Neuronal stem cell (in vitro differentiated cells): ENCODE results near the gene GNG13.
"Not testable (repeated sequence)": the region's sequence is repeated elsewhere in the genome, so short reads cannot be mapped to it uniquely, and the experiment has no call there.

Experiments used
- DNase-seq: peaks from one replicate; pipeline ENCODE4 v3.0.0-alpha.2; 2013; ENCODE audit warnings: low spot score
- H2AFZ ChIP-seq: one replicate; pipeline ENCODE4 v1.6.1; 2013; ENCODE audit warnings: mild to moderate bottlenecking, low read length, inconsistent platforms
- H2AK5ac ChIP-seq: 2 replicates; pipeline ENCODE4 v1.6.1; 2013; ENCODE audit warnings: low read depth, mild to moderate bottlenecking, inconsistent platforms, low read length, moderate library complexity, mixed read lengths
- H2BK120ac ChIP-seq: 2 replicates; pipeline ENCODE4 v1.6.1; 2013; ENCODE audit warnings: low read depth, mild to moderate bottlenecking, inconsistent platforms, low read length, moderate library complexity, mixed read lengths
- H2BK12ac ChIP-seq: one replicate; pipeline ENCODE4 v1.6.1; 2013; ENCODE audit warnings: low read length, inconsistent platforms
- H2BK15ac ChIP-seq: 2 replicates; pipeline ENCODE4 v1.6.1; 2013; ENCODE audit warnings: mild to moderate bottlenecking, low read length, inconsistent platforms, mixed read lengths
- H2BK5ac ChIP-seq: one replicate; pipeline ENCODE4 v1.6.1; 2013; ENCODE audit warnings: inconsistent platforms, mild to moderate bottlenecking, low read length, moderate library complexity
- H3K14ac ChIP-seq: one replicate; pipeline ENCODE4 v1.6.1; 2013; ENCODE audit warnings: low read length, inconsistent platforms
- H3K18ac ChIP-seq: 2 replicates; pipeline ENCODE4 v1.6.1; 2013; ENCODE audit warnings: low read length, inconsistent platforms
- H3K23ac ChIP-seq: 2 replicates; pipeline ENCODE4 v1.6.1; 2013; ENCODE audit warnings: low read depth, mild to moderate bottlenecking, mixed read lengths, low read length, inconsistent platforms; ENCODE audit not compliant: poor library complexity
- H3K27ac ChIP-seq: replicated peaks from 3 replicates; pipeline ENCODE4 v1.5.1; 2013; ENCODE audit warnings: low read length, inconsistent platforms
- H3K27me3 ChIP-seq, 3 experiments: 2 replicates each; pipeline ENCODE4 v1.6.1; 2013; ENCODE audit warnings: low read length in 3 of 3, mild to moderate bottlenecking in 2 of 3, inconsistent platforms in 1 of 3, low read depth in 1 of 3, mixed read lengths in 1 of 3, moderate library complexity in 1 of 3; ENCODE audit not compliant: control insufficient read depth in 3 of 3, insufficient read depth in 3 of 3
- H3K36me3 ChIP-seq, 2 donors: replicated peaks in 1 of 2; 2 replicates each; pipeline ENCODE4 v1.6.1; 2013; ENCODE audit warnings: low read length in 2 of 2; ENCODE audit not compliant: control insufficient read depth in 2 of 2, insufficient read depth in 2 of 2
- H3K4ac ChIP-seq: 2 replicates; pipeline ENCODE4 v1.6.1; 2013; ENCODE audit warnings: inconsistent platforms, mild to moderate bottlenecking, low read length, moderate library complexity
- H3K4me1 ChIP-seq, 2 donors: 1 replicate in 1 of 2; 2 replicates in 1 of 2; pipeline ENCODE4 v1.6.1; 2013; ENCODE audit warnings: low read length in 2 of 2, low read depth in 1 of 2; ENCODE audit not compliant: control insufficient read depth in 2 of 2, insufficient read depth in 1 of 2
- H3K4me2 ChIP-seq: one replicate; pipeline ENCODE4 v1.6.1; 2013; ENCODE audit warnings: mild to moderate bottlenecking, low read length, inconsistent platforms; ENCODE audit not compliant: insufficient read depth, poor library complexity, severe bottlenecking
- H3K4me3 ChIP-seq, 2 donors: 2 replicates each; pipeline ENCODE4 v1.5.1; 2013; ENCODE audit warnings: low read length in 2 of 2, mild to moderate bottlenecking in 2 of 2, inconsistent platforms in 1 of 2, moderate library complexity in 1 of 2
- H3K79me1 ChIP-seq: one replicate; pipeline ENCODE4 v1.6.1; 2013; ENCODE audit warnings: low read depth, mild to moderate bottlenecking, inconsistent platforms, low read length, moderate library complexity
- H3K9ac ChIP-seq: one replicate; pipeline ENCODE4 v1.6.1; 2013; ENCODE audit warnings: mild to moderate bottlenecking, low read depth, low read length, inconsistent platforms; ENCODE audit not compliant: poor library complexity
- H3K9me3 ChIP-seq, 2 donors: replicated peaks in 1 of 2; 2 replicates each; pipeline versions ENCODE3 to v1.6.1; 2013; ENCODE audit warnings: low read length in 2 of 2, mild to moderate bottlenecking in 2 of 2, inconsistent platforms in 1 of 2, low read depth in 1 of 2, mixed read lengths in 1 of 2, moderate library complexity in 1 of 2; ENCODE audit not compliant: control insufficient read depth in 2 of 2, insufficient read depth in 1 of 2
- H4K8ac ChIP-seq: one replicate; pipeline ENCODE4 v1.6.1; 2013; ENCODE audit warnings: low read depth, mild to moderate bottlenecking, inconsistent platforms, low read length, moderate library complexity
- H4K91ac ChIP-seq: one replicate; pipeline ENCODE4 v1.6.1; 2013; ENCODE audit warnings: low read length, low read depth, mild to moderate bottlenecking, inconsistent platforms; ENCODE audit not compliant: poor library complexity
- WGBS, 2 donors: extraction: QIAGEN DNeasy Blood & Tissue Kit; methylation state at CpG; one replicate each; pipeline ENCODE4 v1.1.7; 2013; ENCODE audit warnings: missing lambda C conversion rate in 2 of 2, mixed read lengths in 1 of 2; ENCODE audit not compliant: insufficient read length in 2 of 2, insufficient replicate concordance in 1 of 2; ENCODE audit errors: extremely low coverage in 2 of 2; 5-methylcytosine and 5-hydroxymethylcytosine counted together

Gene GNG13

GRCh38 chr16:754121-754607, 46.4 kb downstream of the GNG13 start:
- no CpG with 5 or more reads among the region's 11 CpGs for WGBS, 2 donors
- H2AFZ ChIP-seq, H2AK5ac ChIP-seq, H3K18ac ChIP-seq, H3K23ac ChIP-seq, H2BK15ac ChIP-seq, H3K36me3 ChIP-seq, H4K91ac ChIP-seq, H2BK120ac ChIP-seq, H3K9ac ChIP-seq, H3K27ac ChIP-seq, H3K4ac ChIP-seq, H3K79me1 ChIP-seq, H3K27me3 ChIP-seq, H3K4me3 ChIP-seq, H3K4me2 ChIP-seq, H4K8ac ChIP-seq, DNase-seq, H2BK12ac ChIP-seq, H2BK5ac ChIP-seq, H3K14ac ChIP-seq: not testable (repeated sequence)
- H3K9me3 ChIP-seq: peaks cover 3 to 10% of the 10 kb centered on the region in 2 donors
- peaks cover 17 to 30% of the 10 kb centered on the region in 2 donors for H3K4me1 ChIP-seq

GRCh38 chr16:752007-752312, 48.6 kb downstream of the GNG13 start:
- peaks cover 3% of the 10 kb centered on the region for H3K79me1 ChIP-seq
- peak overlapping the region; percentile 32 for H3K23ac ChIP-seq
- H3K18ac ChIP-seq: peak overlapping the region; percentile 98
- no peak for DNase-seq
- WGBS, 2 donors: no CpG with 5 or more reads among the region's 10 CpGs
- no peak overlapping the region for H4K8ac ChIP-seq
- peak overlapping the region; percentile 72 for H2AFZ ChIP-seq
- H3K14ac ChIP-seq: peak overlapping the region; percentile 84
- H2BK12ac ChIP-seq: peak overlapping the region; percentile 95
- no peak overlapping the region for H3K27ac ChIP-seq
- H3K4ac ChIP-seq: no peak overlapping the region
- peak overlapping the region; percentile 22 for H3K4me2 ChIP-seq
- H3K27me3 ChIP-seq: no peaks in the 10 kb centered on the region
- peak overlapping the region; percentile 95 for H2AK5ac ChIP-seq
- peaks cover 3 to 9% of the 10 kb centered on the region in 2 donors for H3K9me3 ChIP-seq
- H3K36me3 ChIP-seq: no peaks in the 10 kb centered on the region
- no peak overlapping the region for H2BK120ac ChIP-seq
- H2BK5ac ChIP-seq: no peak overlapping the region
- H4K91ac ChIP-seq: no peak overlapping the region
- no peak overlapping the region for H3K9ac ChIP-seq
- no peak overlapping the region for H3K4me3 ChIP-seq
- peaks cover 17 to 27% of the 10 kb centered on the region in 2 donors for H3K4me1 ChIP-seq
- H2BK15ac ChIP-seq: peak overlapping the region; percentile 52

GRCh38 chr16:751152-752006, 49.2 kb downstream of the GNG13 start:
- Histone ChIP-seq H2AK5ac (peak overlapping the region; percentile 95), H2BK5ac (peak overlapping the region; percentile 19), H3K27ac (no peak overlapping the region), H3K27me3 (no peaks in the 10 kb centered on the region), H3K36me3 (no peaks in the 10 kb centered on the region), H3K4me3 (no peak overlapping the region), H3K4me2 (peak overlapping the region; percentile 22), H4K8ac (no peak overlapping the region), H2AFZ (peak overlapping the region; percentile 72), H3K4ac (no peak overlapping the region), H3K14ac (peak overlapping the region; percentile 84), H2BK15ac (peak overlapping the region; percentile 52), H3K9me3 (peaks cover 2 to 6% of the 10 kb centered on the region in 2 donors), H2BK120ac (no peak overlapping the region), H3K23ac (peak overlapping the region; percentile 32), H3K18ac (peak overlapping the region; percentile 98), H3K9ac (no peak overlapping the region), H3K4me1 (peaks cover 17 to 27% of the 10 kb centered on the region in 2 donors), H2BK12ac (peak overlapping the region; percentile 95), H4K91ac (no peak overlapping the region), H3K79me1 (peaks cover 3% of the 10 kb centered on the region)
- no peak for DNase-seq
- WGBS, 2 donors: no CpG with 5 or more reads among the region's 39 CpGs

GRCh38 chr16:750485-750884, 50.0 kb downstream of the GNG13 start:
- Histone ChIP-seq H3K27ac (no peak overlapping the region), H3K36me3 (no peaks in the 10 kb centered on the region)
- WGBS, 2 donors: no CpG with 5 or more reads among the region's 9 CpGs

More at GRCh38 chr16:750485-750884, 50.0 kb downstream of the GNG13 start:
- H3K27me3 ChIP-seq: no peaks in the 10 kb centered on the region
- H3K4ac ChIP-seq: no peak overlapping the region
- no peak overlapping the region for H3K14ac ChIP-seq
- DNase-seq: no peak
- H4K8ac ChIP-seq: no peak overlapping the region
- no peak overlapping the region for H3K23ac ChIP-seq
- no peak overlapping the region for H2BK12ac ChIP-seq
- H2BK15ac ChIP-seq: no peak overlapping the region
- peaks cover 3% of the 10 kb centered on the region for H3K79me1 ChIP-seq
- peak overlapping the region; percentile 19 for H2BK5ac ChIP-seq
- H4K91ac ChIP-seq: no peak overlapping the region
- peak overlapping the region in 1 of 2 donors; percentile 15 for H3K4me3 ChIP-seq
- peak overlapping the region; percentile 55 for H2AFZ ChIP-seq
- H2AK5ac ChIP-seq: no peak overlapping the region
- H3K18ac ChIP-seq: no peak overlapping the region
- H3K9me3 ChIP-seq: no peaks in the 10 kb centered on the region
- no peak overlapping the region for H2BK120ac ChIP-seq
- peaks cover 17 to 27% of the 10 kb centered on the region in 2 donors for H3K4me1 ChIP-seq
- no peak overlapping the region for H3K9ac ChIP-seq
- no peak overlapping the region for H3K4me2 ChIP-seq
